Neural crest cell (in vitro differentiated cells): ENCODE measurements around the gene C20orf204. TPM values are rescaled to one million over a fixed set of nuclear protein-coding genes. Genes with fewer than 3 reads are reported as not detected.
A peak's percentile ranks its signal among the peaks of the same experiment; 100 is the strongest.

Source experiments
- DNase-seq: peaks from one replicate; pipeline ENCODE4 v3.0.0; 2021; ENCODE audit warnings: low read depth, mixed read lengths, low spot score
- H3K27ac Mint-ChIP-seq: one replicate; pipeline ENCODE4 v1.8.0; 2021; ENCODE audit warnings: mild to moderate bottlenecking, mixed read lengths; ENCODE audit not compliant: unreplicated experiment
- H3K27me3 Mint-ChIP-seq: 2 replicates; pipeline ENCODE4 v1.8.0; 2021; ENCODE audit warnings: low read depth, mild to moderate bottlenecking, mixed read lengths
- H3K36me3 Mint-ChIP-seq: 2 replicates; pipeline ENCODE4 v1.8.0; 2021; ENCODE audit warnings: low read depth, mild to moderate bottlenecking, mixed read lengths
- H3K4me1 Mint-ChIP-seq: 2 replicates; pipeline ENCODE4 v1.8.0; 2021; ENCODE audit warnings: mixed read lengths
- H3K4me3 Mint-ChIP-seq: one replicate; pipeline ENCODE4 v1.8.0; 2021; ENCODE audit warnings: mild to moderate bottlenecking, mixed read lengths
- H3K9me3 Mint-ChIP-seq: 2 replicates; pipeline ENCODE4 v1.8.0; 2021; ENCODE audit warnings: mixed read lengths
- total RNA-seq: library from RNA; stranded (reverse); gene quantifications from 2 replicates; pipeline ENCODE4 v1.2.1, GENCODE V29; 2021
- TF ChIP-seq, protein P1 (sequence below): fragments of 200-600 bp; sonication (generic); conservative IDR thresholded peaks from 2 replicates; pipeline ENCODE4 v1.5.0; 2021; ENCODE audit warnings: antibody characterized with exemption, mild to moderate bottlenecking

C20orf204 gene
- total RNA-seq, 1 donor from 2014 or later: 2.3 TPM

GRCh38 chr20:64077094-64077493 is 41.1 kb downstream of the C20orf204 start:
- TF ChIP-seq, protein P1, sequence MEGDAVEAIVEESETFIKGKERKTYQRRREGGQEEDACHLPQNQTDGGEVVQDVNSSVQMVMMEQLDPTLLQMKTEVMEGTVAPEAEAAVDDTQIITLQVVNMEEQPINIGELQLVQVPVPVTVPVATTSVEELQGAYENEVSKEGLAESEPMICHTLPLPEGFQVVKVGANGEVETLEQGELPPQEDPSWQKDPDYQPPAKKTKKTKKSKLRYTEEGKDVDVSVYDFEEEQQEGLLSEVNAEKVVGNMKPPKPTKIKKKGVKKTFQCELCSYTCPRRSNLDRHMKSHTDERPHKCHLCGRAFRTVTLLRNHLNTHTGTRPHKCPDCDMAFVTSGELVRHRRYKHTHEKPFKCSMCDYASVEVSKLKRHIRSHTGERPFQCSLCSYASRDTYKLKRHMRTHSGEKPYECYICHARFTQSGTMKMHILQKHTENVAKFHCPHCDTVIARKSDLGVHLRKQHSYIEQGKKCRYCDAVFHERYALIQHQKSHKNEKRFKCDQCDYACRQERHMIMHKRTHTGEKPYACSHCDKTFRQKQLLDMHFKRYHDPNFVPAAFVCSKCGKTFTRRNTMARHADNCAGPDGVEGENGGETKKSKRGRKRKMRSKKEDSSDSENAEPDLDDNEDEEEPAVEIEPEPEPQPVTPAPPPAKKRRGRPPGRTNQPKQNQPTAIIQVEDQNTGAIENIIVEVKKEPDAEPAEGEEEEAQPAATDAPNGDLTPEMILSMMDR: no peak
- no peak for DNase-seq
- Mint-ChIP-seq H3K4me1 (peaks cover 24% of the 10 kb centered on the region), H3K27me3 (peaks cover 15% of the 10 kb centered on the region), H3K27ac (no peak overlapping the region), H3K9me3 (no peaks in the 10 kb centered on the region), H3K36me3 (no peaks in the 10 kb centered on the region), H3K4me3 (no peak overlapping the region)

DNA sequence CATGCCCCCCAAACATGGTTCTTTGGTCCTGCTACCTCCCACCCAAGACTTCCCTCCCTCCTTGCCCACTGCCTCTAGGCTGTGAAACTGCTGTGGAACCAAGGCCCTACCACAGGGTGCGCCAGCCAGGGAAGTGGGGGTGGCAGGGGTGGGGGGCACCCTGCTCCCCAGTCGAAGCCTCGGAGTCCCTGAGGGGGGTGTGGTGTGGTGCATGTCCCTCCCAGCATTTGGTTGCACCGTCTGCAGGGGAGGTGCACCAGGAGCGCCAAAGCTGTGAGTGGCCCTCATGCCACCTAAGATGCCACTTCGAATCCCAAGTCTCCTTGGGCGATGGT is 41.5 kb downstream of the C20orf204 start:
- Mint-ChIP-seq H3K27me3 (peaks cover 19% of the 10 kb centered on the region), H3K4me3 (no peak overlapping the region), H3K9me3 (no peaks in the 10 kb centered on the region), H3K36me3 (no peaks in the 10 kb centered on the region), H3K27ac (no peak overlapping the region), H3K4me1 (peaks cover 26% of the 10 kb centered on the region)
- TF ChIP-seq, protein P1: no peak
- DNase-seq: no peak

- Mint-ChIP-seq H3K27ac (no peak overlapping the region), H3K36me3 (no peaks in the 10 kb centered on the region), H3K27me3 (peaks cover 24% of the 10 kb centered on the region), H3K9me3 (no peaks in the 10 kb centered on the region), H3K4me3 (no peak overlapping the region), H3K4me1 (peaks cover 26% of the 10 kb centered on the region)
- TF ChIP-seq, protein P1: no peak
- no peak for DNase-seq
Observed at GRCh38 chr20:64077876-64078551, 42.0 kb downstream of the C20orf204 start.

DNA sequence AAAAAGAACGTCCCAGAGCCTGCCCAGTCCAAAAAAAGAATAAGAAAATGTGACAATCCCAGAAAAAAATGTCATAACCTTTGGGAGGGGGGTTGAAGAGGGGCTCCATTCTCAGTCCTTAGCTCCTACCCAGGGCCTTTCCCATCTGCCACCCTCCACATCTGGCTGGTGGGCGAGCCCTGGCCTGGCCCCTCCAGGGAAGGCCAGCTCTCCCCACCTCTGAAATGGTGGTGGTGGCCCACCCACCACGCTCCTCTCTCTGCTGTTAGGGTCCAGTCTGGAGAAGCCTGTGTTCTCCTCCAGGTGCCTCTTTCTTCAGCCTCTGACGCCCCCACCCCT is 42.9 kb downstream of the C20orf204 start:
- TF ChIP-seq, protein P1: no peak
- H3K4me1 Mint-ChIP-seq: peaks cover 26% of the 10 kb centered on the region
- H3K4me3 Mint-ChIP-seq: peak overlapping the region; percentile 62
- H3K36me3 Mint-ChIP-seq: no peaks in the 10 kb centered on the region
- H3K9me3 Mint-ChIP-seq: no peaks in the 10 kb centered on the region
- H3K27me3 Mint-ChIP-seq: peaks cover 28% of the 10 kb centered on the region
- DNase-seq: no peak
- no peak overlapping the region for H3K27ac Mint-ChIP-seq

GRCh38 chr20:64079273-64080012 is 43.5 kb downstream of the C20orf204 start, which contains the start of gene RGS19:
TSS of gene RGS19 (minus strand) at chr20:64079518. CDS start at chr20:64076886, 2,632 bp downstream.
- DNase-seq: peak; percentile 60
- H3K4me3 Mint-ChIP-seq: peak within 1 kb of the TSS; percentile 92
- TF ChIP-seq, protein P1: no peak
- no peaks in the 10 kb centered on the region for H3K9me3 Mint-ChIP-seq
- no peak within 1 kb of the TSS for H3K27ac Mint-ChIP-seq
- H3K27me3 Mint-ChIP-seq: peaks cover 31% of the 10 kb centered on the region
- no peaks in the 10 kb centered on the region for H3K36me3 Mint-ChIP-seq
- H3K4me1 Mint-ChIP-seq: peaks cover 30% of the 10 kb centered on the region
